Central memory CD4-positive, alpha-beta T cell (primary cell): ENCODE results near the gene TBL2.
"Not testable (repeated sequence)": the region's sequence is repeated elsewhere in the genome, so short reads cannot be mapped to it uniquely, and the experiment has no call there.

Source experiments
- DNase-seq: peaks from one replicate; pipeline ENCODE4 v3.0.0; 2022

Gene TBL2

DNA sequence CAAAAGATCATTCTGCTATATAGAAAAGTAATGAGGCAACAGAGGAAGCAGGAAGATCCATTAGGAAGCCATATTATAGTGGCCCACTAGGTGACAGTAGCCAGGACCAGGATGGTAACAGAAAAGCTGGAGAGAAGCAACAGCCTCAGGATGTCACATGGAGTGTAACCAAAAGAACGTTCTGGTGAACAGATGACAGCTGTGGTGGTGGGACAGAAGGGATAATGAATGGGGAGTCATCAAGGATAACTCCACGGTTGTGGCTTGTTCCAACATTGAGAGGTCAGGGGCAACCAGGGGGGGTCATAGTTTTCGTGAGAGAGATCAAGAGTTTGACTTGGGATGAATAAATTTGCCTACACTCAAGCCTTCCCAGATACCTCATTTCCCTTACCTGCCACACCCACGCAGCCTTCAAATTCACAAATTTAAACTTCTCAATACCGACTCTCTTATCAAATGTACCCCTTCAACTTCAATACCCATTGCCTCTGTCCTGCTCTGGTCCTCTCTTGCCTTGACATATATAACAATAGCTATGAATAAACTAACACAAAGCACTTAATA, 9.3 kb downstream of the TBL2 start:
- no peak for DNase-seq

DNA sequence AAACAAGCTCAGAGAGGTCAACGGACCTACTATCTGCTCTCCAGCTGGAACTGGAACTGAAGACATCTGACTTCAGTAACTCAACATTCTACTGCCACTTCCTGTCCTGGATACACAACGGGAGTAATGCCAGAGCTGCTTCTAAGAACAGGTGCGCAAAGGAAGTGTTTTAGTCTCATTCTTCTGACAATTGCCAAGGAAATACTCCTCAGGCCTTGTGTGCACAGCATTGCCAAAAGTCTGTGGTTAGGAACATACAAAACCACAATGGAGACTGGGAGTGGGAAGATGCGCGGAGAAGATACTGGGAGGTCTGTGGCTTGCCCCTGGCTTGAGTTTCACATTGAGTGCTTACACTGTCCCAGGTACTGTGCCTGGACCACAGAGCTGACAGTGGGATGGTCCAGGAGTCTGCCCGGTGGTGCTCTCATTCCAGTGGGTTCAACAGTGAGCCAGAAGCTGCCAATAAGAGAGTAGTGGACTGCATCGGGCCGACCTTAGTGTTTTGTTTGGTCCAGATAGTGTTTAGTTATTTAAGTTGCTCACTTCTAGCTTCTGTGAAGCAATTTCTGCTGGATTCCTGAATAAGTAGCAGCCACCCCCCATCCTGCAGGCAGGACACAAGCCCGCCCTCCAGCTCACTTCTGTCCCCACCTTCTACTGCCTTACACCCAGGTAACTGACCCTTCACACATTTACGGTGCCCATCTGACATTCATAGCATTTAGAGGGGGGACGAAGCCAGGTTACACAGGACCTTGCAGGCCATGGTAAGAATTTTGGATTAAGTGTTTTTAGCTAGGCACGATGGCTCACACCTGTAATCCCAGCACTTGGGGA, 10.3 kb downstream of the TBL2 start:
- DNase-seq = no peak

DNA sequence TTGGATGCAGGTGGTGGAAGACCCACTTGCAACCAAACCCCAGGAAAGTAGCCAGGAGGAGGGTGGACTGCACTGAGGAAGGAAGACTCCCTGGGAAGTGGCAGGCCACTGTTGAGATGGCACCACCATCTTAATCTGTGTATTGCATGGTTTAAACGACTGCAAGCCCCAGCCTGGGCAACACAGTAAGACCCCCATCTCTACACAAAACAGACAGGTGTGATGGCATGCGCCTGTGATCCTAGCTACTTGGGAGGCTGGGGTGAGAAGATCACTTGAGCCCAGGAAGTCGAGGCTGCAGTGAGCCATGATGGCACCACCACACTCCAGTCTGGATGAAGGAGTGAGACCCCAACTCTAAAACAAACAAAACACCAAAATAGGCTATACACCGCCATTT, 11.2 kb downstream of the TBL2 start:
- no peak for DNase-seq

DNA sequence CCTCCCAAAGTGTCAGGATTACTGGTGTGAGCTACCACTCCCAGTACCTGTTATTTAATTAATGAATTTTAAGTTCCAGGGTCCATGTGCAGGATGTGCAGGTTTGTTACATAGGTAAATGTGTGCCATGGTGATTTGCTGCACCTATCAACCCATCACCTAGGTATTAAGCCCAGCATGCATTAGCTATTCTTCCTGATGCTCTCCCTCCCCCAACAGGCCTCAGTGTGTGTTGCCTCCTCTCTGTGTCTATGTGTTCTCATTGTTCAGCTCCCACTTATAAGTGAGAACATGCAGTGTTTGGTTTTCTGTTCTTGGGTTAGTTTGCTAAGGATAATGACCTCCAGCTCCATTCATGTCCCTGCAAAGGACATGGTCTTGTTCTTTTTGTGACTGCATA, 11.9 kb downstream of the TBL2 start:
- not testable (repeated sequence) for DNase-seq

DNA sequence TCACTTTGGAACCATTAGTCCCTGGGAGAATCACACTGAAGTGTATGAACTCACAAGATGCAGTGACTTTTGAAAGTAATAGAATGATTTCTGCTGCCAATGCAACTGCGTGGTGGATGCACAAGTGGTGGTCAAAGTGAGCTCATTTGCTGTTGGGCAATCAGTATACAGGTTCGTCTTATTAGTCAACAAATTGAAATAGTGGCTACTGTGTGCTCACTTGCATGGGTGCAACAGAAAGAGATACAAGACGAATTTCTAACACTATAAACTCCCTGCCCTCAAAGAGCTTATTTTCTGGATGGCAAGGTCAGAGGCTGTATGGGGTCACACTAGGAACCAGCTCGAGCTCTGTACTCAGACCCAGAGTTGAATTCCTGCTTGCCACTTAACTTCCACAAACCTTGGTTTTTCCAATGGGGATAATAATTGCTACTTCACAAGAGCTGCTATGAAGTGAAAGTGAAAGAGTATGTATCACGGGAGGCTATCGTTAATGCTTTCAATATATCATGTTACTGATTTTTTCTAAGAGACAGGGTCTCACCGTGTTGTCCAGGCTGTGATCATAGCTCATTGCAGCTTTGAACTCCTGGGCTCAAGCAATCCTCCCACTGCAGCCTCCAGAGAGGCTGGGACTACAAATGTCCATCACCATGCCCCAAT, 12.6 kb downstream of the TBL2 start:
- DNase-seq = no peak

DNA sequence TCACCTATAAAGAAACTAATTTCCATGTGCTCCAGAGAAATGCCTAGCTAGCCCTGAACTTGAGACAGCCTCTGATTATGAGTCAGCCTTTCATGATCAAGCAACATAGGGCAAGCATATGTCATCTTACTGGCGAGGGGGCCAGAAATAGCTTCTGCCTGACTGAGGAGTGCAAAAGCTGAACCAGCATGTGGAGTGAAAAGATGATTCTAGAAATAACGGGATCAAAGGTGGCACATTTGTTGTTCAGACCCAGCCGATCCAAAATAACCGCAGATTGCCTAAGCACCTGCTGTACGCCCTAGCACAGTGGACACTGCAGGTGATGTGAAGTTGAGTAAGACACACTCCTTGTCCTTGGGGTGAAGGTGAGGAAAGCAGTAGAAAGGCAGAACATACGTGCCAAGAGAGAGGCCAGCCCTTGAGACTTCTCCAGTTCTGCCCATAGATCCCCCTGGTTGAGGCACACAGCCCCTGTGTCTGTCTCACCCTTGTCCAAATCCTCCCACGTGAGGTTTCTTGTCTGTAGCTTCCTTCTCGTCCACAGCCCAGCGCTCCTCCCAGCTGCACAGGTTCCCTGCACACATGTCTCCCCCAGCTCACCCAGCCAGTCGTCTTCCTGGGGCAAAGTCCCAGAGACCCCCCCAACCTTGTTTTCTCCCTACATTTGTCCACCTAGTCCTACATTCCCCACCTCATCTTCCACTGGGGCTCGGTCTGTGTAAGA, 18.1 kb downstream of the TBL2 start:
- no peak for DNase-seq

DNA sequence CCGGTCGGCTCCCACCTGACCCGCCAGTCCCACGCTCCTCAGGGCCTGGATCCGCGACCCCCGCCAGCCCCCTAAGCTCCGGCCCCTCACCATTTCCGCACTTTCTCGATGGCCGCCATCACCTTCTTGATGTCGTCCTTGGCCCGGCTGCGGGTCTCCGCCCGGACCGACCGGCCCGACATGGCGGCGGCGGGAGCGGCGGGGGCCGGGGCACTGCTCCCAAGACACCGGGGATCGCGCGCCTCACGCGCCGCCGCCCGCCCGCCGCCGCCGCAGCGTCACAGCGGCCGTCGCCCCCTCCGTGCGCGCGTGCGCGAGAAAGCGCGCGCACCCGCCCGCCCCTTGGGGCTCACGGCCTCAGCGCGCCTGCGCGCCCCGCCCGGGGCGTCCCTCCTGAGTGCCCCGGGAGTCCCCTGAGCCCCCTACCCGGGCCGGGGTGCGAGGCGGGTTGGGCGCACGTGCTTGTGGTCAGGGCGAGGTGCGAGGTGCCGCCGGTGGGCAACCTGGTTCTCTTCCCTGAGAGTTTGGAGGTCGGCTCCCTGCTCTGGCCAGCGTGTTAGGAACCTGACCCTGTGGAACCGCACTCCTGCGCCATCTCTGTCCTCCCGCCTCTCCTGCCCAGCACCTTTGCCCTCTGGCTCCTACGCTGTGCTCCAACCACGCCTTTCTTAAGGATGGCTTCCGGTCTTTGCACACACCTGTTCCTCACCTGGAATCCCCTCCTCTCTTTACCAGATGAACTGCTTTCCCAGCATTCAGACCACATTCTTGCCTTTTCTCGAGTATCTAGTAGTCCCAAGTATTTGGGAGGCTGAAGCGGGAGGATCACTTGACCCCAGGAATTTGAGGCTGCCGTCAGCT, 20.8 kb downstream of the TBL2 start, which contains the start of gene BCL7B:
Gene BCL7B, minus strand, starts transcription at position 294 of the 861 bp plus-strand sequence. Its CDS starts 112 bp downstream, at position 182.
- DNase-seq = peak; percentile 81

DNA sequence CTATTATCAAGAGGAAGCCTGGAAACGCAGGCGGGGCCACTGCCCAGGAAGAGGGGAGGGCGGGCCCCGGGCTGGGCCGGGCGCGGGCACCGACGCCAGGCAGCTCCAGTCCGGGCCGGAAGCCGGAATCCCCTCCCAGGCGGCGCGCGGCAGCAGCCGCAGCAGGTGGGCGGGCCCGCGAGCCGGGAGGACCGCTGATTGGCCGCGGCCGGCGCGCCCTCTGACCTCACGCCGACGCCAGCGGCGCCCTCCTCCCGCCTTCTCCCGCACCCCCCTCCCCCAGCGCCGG, 21.3 kb downstream of the TBL2 start:
- DNase-seq = peak; percentile 93

DNA sequence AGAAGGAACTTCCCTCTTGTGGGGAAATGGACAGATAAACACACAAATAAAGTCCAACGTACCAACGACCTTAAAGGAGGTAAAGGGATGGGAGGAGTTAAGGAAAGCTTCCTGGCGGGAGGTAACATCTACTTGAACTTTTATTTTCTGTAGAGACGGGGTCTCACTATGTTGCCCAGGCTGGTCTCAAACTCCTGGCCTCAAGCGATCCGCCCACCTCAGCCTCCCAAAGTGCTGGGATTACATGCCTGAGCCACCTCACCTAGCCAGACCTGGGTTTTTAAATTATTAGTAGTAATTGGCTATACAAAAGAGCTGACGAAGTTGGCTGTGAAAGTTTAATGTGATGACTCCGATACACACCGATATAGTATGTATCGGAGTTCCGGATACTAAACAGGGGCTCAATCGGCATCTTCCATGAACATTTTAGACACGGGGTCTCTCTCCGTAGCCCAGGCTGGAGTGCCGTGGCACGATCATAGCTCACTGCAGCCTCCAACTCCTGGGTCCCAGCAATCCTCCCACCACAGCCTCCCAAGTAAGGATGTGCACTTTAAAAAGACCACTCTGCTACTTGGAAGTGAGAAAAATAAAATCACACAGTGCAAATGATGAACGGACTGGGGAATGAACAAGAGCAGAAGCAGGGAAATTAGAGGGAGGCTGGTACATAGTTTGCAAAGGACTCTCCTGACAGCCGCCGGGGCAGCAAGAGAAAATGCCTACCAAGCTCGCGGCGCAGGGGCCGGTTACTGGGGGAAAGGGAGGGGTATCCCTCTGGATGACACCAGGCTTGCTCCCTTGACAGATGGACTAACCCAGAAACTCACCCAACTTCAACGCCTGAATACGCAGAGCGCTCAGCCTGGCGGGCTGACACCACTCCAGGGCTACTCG, 21.9 kb downstream of the TBL2 start:
- no peak for DNase-seq

DNA sequence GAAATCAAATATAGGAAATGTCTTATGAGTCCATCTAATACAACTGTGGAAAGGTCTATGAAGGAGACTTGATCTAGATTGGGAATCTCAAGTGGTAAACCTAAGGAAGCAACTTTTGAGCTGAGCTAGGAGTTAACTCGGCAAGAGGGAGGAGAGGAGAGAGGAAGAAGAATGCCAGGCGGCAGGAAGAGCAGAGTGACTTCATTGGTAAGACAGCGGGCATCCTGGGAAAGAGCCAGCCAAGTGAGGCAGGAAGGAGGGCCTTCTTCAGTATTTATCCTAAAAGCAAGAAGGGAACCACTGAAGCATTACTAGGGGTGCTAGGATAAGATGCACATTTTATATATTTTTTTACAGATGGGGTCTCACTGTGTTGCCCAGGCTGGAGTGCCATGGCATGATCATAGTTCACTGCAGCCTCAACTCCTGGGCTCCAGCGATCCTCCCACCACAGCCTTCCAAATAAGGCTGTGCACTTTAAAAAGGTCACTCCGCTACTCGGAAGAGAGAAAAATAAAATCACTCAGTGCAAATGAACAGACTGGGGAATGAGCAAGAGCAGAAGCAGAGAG, 22.9 kb downstream of the TBL2 start:
- DNase-seq = no peak

DNA sequence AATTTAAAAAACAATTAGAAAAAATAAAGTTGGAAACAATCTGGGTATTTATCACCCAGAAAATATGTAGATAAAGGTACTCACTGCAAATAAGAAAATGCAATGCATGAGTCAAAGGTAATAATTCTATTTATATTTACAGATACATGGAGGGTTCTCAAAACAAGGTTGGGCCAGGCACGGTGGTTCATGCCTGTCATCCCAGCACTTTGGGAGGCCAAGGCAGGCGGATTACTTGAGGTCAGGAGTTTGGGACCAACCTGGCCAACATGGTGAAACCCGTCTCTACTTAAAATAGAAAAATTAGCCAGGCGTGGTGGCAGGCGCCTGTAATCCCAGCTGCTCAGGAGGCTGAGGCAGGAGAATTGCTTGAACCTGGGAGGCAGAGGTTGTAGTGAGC, 28.3 kb downstream of the TBL2 start:
- not testable (repeated sequence) for DNase-seq

DNA sequence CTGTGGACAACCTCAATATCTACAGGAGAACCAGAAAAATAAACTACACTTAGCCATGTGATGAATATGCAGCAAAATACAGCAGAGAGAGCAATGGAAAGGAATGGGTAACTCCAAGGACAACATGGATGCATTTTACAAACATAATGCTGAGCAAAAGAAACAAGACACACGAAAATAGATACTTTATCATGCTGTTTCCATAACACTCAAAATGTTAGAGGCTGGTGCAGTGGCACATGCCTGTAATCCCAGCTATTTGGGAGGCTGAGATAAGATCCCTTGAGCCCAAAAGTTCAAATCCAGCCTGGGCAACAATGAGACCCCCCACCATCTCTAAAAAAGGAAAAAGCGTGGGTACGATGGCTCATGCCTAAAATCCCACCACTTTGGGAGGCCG, 29.2 kb downstream of the TBL2 start:
- DNase-seq = no peak

DNA sequence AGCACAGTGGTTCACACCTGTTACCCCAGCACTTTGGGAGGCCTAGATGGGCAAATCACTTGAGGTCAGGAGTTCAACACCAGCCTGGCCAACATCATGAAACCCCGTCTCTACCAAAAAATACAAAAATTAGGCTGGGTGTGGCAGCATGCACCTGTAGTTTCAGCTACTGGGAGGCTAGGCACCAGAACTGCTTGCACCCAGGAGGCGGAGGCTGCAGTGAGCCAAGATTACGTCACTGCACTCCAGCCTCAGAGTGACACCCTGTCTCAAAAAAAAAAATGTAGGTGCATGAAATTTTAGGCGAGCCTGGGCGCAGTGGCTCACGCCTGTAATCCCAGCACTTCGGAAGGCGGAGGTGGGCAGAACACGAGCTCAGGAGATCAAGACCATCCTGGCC, 30.5 kb downstream of the TBL2 start:
- no peak for DNase-seq

DNA sequence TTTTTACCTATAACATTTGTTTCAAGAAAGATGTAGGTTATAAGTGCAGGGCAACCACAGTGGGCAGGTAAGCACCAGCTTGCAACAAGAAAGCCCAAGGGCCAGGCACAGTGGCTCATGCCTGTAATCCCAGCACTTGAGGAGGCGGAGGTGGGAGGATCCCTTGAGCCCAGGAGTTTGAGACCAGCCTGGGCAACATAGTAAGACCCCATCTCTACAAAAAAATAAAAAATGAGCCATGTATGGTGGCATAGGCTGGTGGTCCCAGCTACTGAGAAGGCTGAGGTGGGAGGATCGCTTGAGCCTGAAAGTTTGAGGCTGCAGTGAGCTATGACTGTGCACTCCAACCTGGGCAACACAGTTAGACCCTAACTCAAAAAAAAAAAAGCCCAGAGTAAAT, 33.7 kb downstream of the TBL2 start:
- DNase-seq = no peak

DNA sequence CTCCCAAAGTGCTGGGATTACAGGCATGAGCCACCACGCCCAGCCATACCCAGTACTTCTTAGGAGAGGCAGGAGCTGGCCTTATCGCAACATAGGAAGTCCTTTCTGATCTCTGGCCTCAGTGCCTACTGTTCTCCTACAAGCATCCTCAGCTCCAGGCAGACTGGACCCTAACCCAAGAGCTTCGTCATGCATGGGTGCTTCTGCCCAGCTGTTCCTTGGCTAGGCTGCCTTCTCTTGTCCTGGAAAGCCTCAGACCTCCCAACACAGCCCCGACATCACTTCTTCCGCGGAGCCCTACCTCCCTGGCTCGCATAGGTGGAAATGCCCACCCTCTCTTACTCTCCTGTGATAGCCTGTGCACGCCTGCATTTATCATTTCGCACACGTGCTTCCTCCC, 36.7 kb downstream of the TBL2 start:
- DNase-seq = no peak

DNA sequence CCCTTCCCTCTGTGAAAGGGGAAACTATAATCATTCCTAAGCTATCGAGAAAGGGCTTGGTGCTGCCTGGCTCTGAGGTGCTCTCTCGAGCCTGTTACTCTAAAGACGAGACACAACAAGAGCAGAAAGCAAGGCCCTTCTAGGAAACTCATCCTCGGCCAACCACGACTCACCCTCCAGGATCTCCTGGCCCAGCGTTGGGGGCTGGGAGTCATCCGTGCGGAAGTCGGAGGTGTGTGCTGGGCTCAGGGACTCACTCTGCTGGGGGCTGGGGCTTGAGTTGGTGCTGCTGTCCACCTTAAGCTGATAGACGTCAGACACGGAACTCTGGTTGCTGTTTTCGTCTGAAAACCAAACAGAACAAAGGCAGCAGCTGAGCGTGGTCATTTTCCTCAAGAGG, 38.7 kb downstream of the TBL2 start:
- no peak for DNase-seq

DNA sequence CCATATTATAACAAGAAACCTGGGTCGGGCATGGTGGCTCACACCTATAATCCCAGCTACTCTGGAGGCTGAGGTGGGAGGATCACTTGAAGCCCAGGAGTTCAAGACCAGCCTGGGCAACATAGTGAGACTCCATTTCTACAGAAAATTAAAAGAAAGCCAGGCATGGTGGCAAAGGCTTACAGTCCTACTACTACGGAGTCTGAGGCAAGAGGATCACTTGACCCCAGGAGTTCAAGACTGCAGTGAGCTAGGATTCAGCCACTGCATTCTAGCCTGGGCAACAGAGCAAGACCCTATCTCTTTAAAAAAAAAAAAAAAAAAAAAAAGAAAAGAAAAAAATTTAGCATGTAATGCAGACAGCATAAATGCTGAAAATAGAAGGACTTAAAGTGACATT, 39.9 kb downstream of the TBL2 start:
- DNase-seq = not testable (repeated sequence)

DNA sequence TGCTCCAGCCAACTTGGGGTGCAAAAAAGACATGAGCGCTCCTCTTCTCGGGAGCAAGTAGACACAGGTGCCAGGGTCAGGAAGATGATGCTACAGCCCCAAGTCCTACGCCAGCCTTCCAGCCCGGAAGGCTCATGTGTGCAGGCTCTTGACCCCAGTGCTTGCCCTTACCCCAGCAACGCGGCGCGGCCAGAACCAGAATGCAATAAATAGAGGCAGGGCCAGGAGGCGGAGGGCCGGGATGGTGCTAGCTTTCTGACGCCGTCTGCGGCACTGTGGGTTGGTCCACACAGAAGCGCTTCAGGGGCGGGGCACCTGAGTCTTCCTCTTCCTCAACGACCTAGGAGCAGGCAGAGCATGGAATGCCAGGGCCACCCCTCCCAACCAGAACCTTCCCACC, 41.3 kb downstream of the TBL2 start:
- DNase-seq = no peak

DNA sequence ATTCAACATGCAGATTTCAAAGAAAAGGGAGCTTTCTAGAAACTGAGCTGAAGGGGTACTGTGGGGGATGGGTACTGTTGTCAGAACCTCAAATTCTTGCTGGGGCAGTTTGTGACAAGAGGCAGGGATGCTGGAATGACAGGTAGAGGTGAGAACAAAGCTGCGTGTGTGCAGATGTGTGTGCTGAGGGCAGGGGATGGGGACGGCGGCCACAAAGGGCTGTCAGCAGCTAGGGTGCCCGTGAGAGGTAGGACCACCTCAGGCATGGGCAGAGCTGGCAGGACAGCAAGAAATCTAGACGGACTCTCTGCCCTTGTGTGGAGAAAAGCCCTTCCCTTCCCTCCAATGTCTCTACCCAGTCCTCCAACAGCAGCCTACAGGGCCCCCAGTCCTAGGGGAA, 41.9 kb downstream of the TBL2 start:
- DNase-seq = no peak

DNA sequence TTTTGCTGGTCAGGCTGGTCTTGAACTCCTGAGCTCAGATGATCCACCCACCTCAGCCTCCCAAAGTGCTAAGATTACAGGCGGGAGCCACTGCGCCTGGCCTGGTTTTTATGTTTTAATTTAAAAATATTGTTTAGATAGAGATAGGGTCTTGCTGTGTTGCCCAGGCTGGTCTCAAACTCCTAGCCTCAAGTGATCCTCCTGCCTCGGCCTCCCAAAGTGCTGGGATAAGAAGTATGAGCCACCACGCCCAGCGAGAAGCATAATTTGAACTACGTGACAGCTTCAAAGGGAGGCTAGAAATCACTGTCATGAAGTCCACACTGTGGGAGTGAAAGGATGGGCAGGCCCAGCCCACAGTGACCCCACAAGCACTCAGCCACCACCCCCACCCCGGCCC, 42.5 kb downstream of the TBL2 start:
- not testable (repeated sequence) for DNase-seq

DNA sequence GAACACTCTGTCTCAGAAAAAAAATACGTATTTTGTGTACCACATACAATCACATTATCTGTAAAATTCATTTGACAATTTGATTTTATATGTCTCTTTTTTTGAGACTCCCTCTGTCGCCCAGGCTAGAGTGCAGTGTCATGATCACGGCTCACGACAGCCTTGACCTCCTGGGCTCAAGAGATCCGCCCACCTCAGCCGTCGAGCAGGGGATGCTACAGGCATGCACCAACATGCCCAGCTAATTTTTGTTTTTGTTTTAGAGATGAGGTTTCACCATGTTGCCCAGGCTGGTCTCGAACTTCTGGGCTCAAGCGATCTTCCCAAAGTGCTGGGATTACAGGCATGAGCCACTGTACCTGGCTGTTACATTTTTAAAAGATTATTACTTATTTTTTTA, 44.6 kb downstream of the TBL2 start:
- no peak for DNase-seq
